Posterior vena cava (tissue), 2 donors: ENCODE data around the gene F8. TPM values are rescaled to one million over a fixed set of nuclear protein-coding genes. Genes with fewer than 3 reads are reported as not detected.

Experiments used
- DNase-seq: peaks from one replicate; pipeline ENCODE4 v3.0.0-alpha.2; 2020; ENCODE audit warnings: low spot score
- intact Hi-C, 2 donors: fragments of 100-400 bp; cut with DNase I; formaldehyde crosslinking; loops; one replicate each; pipeline versions ENCODE4 v1.14.1 to v1.14.2; 2022 to 2023
- microRNA-seq, 2 donors: library from miRNA; unstranded; fragments of <30 nt; microRNA quantifications; one replicate each; pipeline ENCODE4 v1.2.0, GENCODE V29; 2020 to 2021; ENCODE audit warnings: borderline microRNAs expressed in 2 of 2
- total RNA-seq, 2 donors: library from RNA; stranded (reverse); fragmentation: NEBNext Ultra II Directional; extraction: Animal tissue kit (Norgen Biotek cat#: 25700); gene quantifications; one replicate each; pipeline ENCODE4 v1.2.1, GENCODE V29; 2021
- donor health status: DM: yes; HTN: yes; CAD: no.
- donor health status: DM: yes; HTN: yes; CAD: no.

The F8 gene
- total RNA-seq, 2 donors from 2014 or later = 28.1 to 31.0 TPM

DNA sequence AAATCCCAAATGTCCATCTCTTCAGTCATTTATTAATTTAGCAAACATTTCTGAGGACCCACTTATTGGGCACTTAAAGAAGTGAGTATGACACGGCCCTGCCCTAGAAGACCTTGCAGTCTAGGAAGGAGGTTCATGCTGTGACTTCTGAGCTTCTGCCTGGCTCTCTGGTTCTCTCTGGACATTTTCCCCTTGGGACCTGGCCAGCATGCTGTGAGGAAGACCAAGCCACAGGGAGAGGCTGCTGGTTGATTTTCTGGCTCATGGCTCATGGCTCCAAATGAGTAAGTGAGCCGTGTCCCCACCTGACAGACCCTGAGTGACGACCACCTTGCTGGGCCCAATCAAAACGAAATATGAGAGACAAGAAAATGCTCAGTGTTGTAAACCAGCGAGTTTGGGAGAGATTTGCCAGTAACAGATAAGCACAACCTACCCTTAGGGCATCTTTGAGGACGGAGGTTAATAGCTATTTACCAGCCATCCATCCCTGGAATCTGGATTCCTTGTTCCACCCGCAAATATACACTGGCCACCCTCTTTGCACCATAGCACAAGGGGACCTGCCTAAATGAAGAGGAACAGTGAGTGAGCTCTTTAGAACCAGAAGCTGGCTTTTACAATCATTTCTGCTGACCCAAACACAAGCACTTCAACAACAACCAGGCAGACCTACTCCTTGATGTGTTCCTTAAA, 218.1 kb downstream of the F8 start:
- no peak for DNase-seq
- intact Hi-C loops = no loop called here

DNA sequence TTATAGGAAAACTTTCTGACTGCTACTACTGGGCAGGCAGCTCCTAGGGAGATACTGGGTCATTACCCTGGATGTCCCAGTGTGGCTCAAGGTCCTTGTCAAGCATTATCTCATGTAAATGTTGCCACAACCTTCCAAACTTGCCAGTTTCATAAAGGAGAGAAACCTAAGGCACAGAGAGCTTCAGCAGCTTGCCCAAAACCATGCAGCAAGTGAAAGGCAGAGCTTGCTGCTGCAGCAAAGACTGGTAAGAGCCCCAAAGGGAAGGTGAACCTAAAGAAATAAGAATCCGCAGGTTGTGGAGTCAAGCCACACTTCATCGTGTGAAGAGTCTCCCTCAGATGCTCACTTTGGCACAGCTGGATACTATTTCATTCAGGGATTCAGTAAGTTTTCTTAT, 219.6 kb downstream of the F8 start:
- intact Hi-C loops = no loop called here
- DNase-seq = no peak

DNA sequence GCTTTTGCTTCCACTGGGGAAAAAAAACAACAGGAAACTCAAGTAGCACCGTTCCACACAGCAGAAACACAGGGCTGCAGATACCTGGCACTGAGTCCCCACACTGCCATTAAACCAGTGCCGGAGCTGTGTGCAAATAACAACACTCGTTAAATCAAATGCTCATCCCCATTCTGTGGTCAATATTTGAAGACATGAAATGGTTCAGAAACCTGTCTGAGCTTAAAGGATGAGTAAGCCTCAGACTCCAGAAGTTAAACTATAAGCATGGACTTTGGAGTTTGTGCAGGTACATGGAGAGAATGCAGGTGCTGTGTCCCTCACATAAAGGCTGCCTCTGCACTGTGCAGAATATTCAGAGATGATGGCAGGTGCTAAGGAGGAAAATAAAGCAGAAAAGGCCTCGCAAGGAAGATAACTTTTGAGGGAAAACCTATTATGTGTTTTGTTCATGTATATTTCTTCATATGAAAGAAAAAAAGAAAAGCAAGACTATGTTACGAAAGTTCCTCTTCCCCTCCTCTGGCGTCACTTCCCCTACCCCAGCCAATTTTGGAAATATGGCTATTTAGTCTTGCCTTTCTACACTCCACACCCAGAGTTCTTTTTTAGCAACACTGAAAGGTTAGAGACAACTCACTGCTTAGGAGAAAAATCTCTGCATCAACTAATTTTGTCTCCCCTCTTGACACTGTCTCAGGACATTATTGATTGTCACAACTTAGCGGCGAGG, 221.9 kb downstream of the F8 start:
- intact Hi-C loops = no loop called here

DNA sequence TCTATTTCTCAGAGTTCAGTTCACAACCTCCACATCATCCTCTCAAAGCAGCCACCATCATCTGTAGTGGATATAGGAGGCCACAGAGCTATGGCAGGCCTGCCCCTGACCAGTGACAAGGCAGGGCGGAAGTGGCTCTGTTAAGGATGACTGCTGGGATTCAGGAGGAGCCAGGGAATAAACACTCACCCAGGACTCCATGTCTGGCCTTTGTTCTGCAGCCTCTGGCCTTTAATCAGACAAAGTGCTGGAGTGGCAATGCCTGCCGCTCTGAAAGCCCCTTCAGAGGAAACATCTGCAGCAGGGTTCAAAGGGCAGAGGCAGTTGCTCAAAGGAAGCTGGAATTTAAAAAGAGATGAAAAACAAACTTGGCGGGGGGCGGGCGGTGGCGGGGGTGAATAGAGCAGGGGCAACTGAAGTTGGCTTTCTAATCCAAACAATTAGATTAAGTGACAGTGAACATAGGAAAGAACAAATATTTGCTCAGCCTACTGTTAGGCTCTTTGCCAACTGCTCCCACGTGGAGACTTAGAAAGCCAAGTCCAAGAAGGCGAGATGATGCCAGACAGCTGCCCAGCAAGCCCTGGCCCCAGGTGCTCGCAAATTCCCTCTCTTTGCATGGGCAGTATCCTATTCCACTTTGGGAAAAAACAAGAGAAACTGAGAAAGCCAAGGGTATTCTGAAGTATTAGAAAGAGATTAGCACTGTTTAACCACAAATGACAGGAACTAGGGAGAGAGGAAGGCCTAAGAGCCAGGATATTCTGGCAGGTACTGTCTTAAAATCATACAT, 222.8 kb downstream of the F8 start:
- intact Hi-C loops = no loop called here
- no peak for DNase-seq

More for the DNA sequence above, 221.9 kb downstream of the F8 start:
- no peak for DNase-seq

DNA sequence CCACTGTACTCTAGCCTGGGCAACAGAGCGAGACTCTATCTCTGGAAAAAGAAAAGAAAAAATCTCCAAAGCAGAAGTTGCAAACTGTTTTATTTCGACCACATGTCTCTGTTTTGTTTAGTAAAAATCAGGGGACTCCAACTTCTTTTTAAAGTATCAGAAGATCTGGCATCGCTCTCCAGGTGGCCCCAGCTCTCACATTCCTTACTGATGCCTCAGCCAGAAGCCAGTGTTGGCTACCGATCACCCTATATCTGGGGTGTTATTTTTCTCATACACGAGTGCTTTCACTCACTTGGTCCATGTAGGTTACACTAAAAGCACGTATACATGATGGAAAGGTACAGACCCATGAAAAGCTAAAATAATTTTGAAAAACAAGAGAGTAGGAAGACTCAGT, 225.5 kb downstream of the F8 start:
- intact Hi-C loops = no loop called here

DNA sequence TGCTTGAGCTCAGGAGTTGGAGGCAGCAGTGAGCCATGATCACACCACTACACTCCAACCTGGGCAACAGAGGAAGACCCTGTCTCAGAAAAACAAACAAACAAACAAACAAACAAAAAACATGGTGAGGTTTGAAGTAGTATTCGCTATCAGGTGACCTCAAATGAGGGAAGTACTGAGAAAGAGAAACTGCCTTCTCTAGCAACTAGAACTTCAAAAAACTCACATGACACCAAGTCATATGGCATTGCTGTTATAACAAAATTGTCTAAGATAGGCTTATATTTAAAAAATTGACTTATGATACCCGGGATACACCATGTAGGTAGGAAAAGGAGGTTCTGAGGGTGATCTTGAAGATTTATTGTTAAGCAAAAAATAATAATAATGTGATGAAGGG, 227.5 kb downstream of the F8 start:
- intact Hi-C loops = no loop called here
- no peak for DNase-seq

More for the DNA sequence above, 225.5 kb downstream of the F8 start:
- no peak for DNase-seq

DNA sequence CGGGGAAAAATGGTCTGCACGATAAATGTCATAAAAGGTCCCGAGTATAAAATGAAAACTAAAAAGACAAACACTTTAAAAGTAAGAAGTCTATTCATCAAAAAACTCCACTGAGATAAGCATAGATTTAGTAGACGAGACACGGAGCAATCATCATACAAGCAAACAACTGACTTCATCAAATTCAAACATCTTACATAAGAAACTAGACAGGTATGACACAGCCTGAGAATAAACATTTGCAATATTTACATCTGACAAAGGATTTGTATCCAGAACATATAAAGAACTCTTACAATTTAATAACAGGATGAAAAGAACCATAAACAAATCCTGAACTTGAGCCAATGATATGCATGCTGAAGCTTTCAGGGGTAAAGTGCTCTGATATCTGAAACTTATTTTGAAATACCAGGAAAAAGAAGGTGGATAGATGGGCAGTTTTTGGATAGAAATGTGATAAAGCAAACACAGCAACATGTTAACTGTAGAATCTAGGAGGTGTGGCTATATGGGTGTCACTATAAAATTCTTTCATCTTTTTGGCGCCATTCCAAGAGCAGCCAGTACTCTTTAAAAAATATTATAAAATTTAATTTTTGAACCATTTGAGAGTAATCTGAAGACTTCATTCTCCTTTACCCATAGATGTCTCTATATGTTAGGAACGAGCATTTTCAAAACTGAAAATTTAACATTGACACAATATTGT, 229.3 kb downstream of the F8 start:
- DNase-seq = no peak
- intact Hi-C loops = no loop called here

DNA sequence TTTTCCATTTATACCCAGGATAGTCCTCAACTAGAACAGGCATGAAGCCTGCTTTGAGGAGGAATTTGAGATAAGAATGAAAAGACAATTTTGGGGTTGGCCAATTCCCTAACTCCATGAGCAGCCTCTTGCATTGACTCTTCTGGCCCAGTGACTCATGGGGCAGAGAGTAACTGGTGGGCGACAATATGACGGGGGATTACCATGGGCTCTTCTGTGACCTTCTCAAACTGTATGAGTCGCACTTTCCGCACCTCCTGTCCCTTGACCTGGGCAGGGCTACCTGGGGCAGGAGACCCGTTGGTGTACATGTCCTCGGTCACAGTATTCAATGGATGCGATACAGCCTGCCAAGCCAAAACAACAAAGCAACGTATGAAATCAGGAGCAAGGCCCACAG, 230.6 kb downstream of the F8 start:
- no peak for DNase-seq
- intact Hi-C loops = no loop called here

DNA sequence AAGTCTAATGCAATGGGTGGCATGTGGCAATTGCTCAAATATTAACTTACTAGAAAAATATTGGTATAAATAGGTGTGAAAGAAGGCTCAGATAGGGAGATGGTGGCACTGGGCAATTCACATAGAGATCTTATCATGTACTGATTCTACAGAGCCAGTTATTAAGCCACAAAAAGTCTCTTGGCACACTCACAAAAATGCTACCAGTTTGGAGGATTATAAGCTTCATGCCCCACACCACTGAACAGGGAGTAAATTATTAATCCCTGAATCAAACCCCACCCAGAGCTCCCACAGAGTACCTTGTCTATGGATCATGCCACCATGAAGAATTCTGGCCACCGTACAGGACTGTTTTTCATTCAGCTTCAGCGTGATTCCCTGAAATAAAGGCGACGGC, 231.1 kb downstream of the F8 start:
- DNase-seq = no peak
- intact Hi-C loops = no loop called here

Small RNA genes within 50 kb of the gene (microRNA-seq; reads per million reads assigned to microRNA genes)
- gene MIR1184-1 = 0 reads per million in 2 donors

Other genes starting within 250 kb of the F8 start
- gene MPP1, start 217.2 kb downstream of the F8 start, total RNA-seq = 10 to 100 TPM; 36.8 to 49.5 TPM
- gene SMIM9, start 188.1 kb downstream of the F8 start, total RNA-seq = not detected
- gene F8A1, start 136.4 kb downstream of the F8 start, total RNA-seq = 10 to 100 TPM; 14.5 to 21.7 TPM
- 100 to 1,000 TPM; 125 to 126 TPM for gene FUNDC2, start 4.1 kb upstream of the F8 start, total RNA-seq
- 1 to 10 TPM; 3.7 to 5.8 TPM for gene CMC4, start 48.4 kb upstream of the F8 start, total RNA-seq
- 10 to 100 TPM; 15.7 to 22.7 TPM for gene MTCP1, start 48.4 kb upstream of the F8 start, total RNA-seq
- 10 to 100 TPM; 13.4 to 15.2 TPM for gene BRCC3, start 48.8 kb upstream of the F8 start, total RNA-seq
- gene VBP1, start 193.7 kb upstream of the F8 start, total RNA-seq = 10 to 100 TPM; 32.0 to 39.9 TPM
- under 1 TPM; 0.19 TPM for gene RAB39B, start 241.8 kb upstream of the F8 start, total RNA-seq